Measurements from ENCODE around the gene GGNBP2.

The GGNBP2 gene

DNA sequence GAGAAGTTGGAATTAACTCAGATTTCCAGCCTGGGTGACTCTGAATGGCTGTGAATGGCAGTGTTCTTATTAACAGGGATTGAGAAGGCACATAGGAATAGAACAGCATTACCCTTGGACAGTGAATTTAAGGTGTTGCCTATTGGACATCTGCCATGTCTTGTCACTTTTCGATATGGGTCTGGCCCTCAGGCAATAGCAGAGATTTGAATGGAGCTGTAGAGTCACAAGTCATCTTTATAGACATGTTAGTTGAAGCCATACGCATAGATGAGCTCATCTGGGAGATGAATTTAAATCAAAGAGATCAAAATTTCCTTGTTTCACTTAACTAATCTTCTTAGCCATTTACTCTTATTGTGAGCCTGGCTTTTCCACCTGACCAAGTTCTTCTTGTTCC lies 32.1 kb downstream of the GGNBP2 start:
- no peak for DNase-seq

DNA sequence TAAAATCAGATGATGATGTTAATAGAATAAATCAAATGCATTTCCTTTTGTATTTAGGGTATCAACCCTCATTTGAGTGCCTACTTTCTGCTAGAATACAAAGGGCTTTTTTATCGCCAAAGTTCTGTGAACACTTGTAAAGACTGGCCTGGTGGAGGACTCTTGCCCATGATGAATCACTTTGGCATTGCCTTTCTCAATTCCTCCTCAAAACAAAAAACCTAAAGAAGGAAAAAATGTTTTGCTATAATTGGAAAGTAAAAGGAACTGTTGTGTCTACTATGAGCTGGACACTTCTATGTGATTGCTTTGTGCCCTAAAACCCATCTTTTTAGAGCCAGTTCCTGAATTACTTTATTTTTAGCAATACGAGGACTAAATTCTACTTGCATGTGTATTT lies 34.0 kb downstream of the GGNBP2 start:
- DNase-seq = no peak

- no peak for DNase-seq
These were observed 39.1 kb downstream of the GGNBP2 start for GRCh38 chr17:36583787-36584186.

DNA sequence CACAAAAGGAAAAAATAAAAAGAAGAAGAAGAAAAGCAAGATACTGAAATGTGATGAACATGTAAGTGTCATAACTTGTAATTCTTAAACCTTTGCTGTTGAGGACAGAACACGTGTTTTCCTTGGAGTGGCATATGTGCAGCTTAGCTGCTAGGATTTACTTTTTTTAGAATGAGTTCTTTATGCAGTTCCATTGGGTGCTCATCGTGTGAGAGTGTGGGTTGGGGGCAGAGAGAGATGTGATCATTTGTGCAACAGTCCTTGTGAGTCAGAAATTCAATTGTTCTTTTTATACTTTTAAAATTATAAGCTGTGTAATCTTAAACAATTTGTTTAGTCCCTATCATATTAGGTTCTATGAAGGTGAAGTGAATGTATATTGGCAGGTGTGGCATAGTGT lies 41.4 kb downstream of the GGNBP2 start:
- DNase-seq = no peak

GRCh38 chr17:36590082-36590481 lies 45.4 kb downstream of the GGNBP2 start:
- DNase-seq = no peak

GRCh38 chr17:36591434-36592315 lies 47.0 kb downstream of the GGNBP2 start, which contains the start of gene DHRS11:
DHRS11 (plus strand) TSS chr17:36591879; CDS start chr17:36592010, 131 bp downstream.
- peak; percentile 68 for DNase-seq

DNA sequence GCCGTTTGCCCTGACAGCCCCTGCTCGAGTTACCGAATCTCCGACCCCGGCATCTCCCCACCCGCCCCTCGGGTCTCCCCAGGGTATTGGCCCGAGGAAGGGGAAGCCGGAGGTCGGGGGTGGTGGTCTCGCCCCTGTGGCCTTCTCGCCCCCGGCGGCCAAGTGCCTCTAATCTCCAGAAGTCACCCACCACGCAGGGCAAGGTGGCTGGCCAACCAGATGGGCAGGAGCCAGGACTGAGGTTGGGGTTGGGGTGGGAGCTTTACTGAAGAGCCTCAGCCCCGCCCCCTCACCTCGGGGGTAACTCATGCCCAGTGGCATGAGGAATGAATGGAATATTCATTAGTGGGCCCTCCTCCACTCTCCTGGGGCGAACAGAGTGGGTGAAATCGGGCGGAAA lies 47.6 kb downstream of the GGNBP2 start:
- no peak for DNase-seq

DNA sequence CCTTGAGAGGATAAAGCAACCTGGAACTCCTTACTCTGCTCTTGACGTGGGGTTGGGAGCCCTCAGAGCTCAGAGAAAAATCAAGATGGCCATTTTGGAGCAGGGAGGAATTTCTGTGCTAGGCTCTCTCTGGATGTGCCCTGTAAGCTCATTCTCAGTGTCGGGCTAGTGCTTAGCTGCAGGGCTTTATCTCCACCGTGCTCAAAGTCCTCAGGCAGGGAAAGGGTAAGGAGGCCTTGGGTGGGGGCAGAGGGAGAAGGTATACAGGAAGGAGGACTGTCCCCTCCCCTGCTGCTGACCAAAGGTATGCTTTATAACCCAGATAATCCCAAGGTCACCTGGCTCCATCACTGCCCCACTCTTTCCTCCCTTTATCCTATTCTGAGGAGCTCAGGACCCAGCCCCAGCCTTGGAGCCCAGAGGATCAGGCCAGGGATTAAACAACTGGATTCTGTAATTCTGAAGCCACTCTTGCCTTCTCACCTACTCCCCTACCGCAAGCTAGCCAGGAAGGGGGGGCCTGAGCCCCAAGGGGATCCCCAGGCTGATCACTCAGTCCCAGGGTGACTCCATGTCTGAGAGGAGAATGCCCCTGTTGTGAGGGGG lies 48.1 kb downstream of the GGNBP2 start:
- no peak for DNase-seq

GRCh38 chr17:36593656-36594316 lies 49.1 kb downstream of the GGNBP2 start:
- no peak for DNase-seq

- DNase-seq = no peak
These were observed 50.1 kb downstream of the GGNBP2 start for GRCh38 chr17:36594626-36595401.

- no peak for DNase-seq
These were observed 52.5 kb downstream of the GGNBP2 start for GRCh38 chr17:36597226-36597625.

DNA sequence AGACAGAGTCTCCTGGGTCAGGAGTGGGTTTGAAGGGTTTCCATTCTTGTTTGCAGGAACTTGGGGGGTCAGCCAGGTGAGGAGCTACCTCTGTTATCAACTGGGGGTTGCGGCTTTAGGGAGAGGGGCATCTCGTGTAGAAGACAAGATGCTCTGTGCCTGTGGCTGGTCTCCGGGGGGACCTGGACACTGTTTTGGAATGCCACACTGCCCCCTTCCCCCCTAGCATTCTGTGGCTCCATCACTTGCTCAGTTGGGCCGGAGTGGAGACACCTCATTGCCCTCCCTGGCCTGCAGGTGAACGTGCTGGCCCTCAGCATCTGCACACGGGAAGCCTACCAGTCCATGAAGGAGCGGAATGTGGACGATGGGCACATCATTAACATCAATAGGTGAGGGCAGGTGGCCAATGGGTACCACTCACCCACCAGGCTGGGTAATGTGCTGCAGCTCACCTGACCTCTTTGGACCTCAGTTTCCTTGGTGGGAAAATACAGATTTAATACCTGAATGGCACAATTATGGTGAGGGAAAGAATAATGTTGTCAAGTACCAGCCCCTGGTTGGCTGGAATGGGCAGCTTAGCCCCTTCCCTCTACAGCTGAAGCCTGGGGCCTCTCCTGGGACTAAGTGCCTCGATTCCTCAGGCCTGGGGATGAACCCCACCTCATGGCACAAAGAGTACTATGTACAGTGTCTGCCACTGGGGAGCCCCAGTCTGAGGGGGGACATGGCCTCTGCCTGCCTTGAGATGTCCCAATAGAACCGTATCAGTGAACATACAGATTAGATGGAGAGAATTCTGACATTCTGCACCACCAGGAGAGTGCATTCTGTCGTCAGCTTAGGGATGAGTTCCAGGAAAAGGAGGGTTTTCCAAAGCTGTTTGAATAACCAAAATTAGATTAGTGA lies 53.4 kb downstream of the GGNBP2 start:
- no peak for DNase-seq

- no peak for DNase-seq
These were observed 54.3 kb downstream of the GGNBP2 start for GRCh38 chr17:36598951-36599401.

- no peak for DNase-seq
These were observed 55.0 kb downstream of the GGNBP2 start for GRCh38 chr17:36599546-36600250.

- no peak for DNase-seq
These were observed 55.7 kb downstream of the GGNBP2 start for GRCh38 chr17:36600465-36600864.

DNA sequence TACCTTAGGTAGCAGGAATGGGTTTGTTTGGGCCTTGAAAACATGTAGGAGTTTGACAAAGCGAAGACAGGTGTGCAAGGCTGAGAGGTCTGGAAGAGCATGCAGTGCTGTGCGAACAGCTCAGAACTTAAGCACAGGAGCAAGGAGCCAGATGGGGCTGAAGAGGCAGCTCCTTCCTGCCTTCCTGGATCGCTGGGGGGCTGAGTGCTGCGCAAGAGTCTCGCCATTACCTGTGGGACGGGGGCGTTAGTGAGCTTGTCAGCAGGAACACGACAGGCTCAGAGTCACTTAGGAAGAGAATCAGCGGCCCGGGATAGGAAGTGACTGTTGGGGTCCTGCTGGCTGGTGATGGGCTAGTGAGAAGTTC lies 56.2 kb downstream of the GGNBP2 start:
- DNase-seq = peak; percentile 29

- DNase-seq = peak; percentile 90
These were observed 56.7 kb downstream of the GGNBP2 start, which contains the start of gene MRM1 for GRCh38 chr17:36601303-36602029. MRM1 (plus strand) TSS chr17:36601583; CDS start chr17:36601811, 228 bp downstream.

DNA sequence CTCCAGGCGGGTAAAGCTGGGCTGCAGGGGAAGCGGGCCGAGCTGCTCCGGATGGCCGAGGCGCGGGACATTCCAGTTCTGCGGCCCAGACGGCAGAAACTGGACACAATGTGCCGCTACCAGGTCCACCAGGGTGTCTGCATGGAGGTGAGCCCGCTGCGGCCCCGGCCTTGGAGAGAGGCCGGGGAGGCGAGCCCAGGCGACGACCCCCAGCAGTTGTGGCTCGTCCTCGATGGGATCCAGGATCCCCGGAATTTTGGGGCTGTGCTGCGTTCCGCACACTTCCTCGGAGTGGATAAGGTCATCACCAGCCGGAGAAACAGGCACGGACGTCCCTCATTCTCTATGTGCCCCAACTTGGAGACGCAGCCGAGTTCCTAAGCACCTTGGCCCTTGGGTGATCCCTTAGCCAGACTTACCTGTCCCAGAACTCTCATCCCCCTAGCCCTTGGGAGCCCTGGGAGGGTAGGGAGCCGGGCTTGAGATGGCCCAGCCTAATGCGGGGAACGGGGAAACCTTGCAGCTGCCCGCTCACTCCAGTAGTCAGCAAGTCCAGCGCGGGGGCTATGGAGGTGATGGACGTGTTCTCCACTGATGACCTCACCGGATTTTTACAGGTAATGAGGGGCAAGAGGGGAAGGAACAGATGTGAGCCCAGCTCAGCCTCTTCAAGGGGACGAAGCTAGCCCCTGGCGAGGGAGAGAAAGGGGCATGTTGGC lies 57.5 kb downstream of the GGNBP2 start:
- no peak for DNase-seq

DNA sequence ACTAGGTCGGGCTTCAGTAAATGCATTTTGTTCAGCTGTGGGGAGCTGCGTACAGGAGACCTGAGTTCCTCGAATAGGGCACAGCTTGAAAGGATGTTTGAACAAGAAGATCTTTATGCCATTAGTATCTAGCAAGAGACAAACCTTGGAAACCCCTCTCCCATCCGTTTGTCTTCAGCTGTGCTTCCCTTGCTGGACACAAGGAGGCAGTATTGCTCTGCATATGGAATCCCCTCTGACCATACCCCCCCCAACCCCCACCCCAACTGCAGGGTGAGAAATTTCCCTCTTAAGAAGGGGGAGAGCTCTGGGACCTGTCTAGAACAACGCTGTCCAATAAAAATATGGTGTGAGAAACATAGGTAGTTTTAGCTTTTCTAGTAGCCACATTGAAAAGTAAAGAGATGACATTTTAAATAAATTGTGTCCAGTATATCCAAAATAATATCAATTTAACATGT lies 58.2 kb downstream of the GGNBP2 start:
- peak; percentile 72 for DNase-seq

Data from fibroblast of upper back skin (primary cell).